Keratinocyte (primary cell): Measurements from ENCODE around the gene NPDC1. TPM values are rescaled to one million over a fixed set of nuclear protein-coding genes. Genes with fewer than 3 reads are reported as not detected.

Experiments used
- DNase-seq: peaks from one replicate; pipeline ENCODE4 v3.0.0-alpha.2; 2011; ENCODE audit warnings: low read depth, missing footprints, low spot score
- FAIRE-seq: peaks from 2 replicates; lab custom pipeline; 2011; peaks lifted over from hg19 to GRCh38; lab: Jason Lieb, UNC
- H2AFZ ChIP-seq: 2 replicates; pipeline ENCODE4 v1.6.0; 2012; ENCODE audit warnings: low read length, control low read depth, inconsistent platforms; ENCODE audit not compliant: control insufficient read depth
- H3K27ac ChIP-seq: 2 replicates; pipeline ENCODE4 v1.5.1; 2011; ENCODE audit warnings: low read length; ENCODE audit not compliant: control insufficient read depth, insufficient read depth
- H3K27me3 ChIP-seq: 3 replicates; pipeline ENCODE4 v1.6.0; 2011; ENCODE audit warnings: low read length; ENCODE audit not compliant: control insufficient read depth, insufficient read depth; ENCODE audit errors: extremely low read depth
- H3K36me3 ChIP-seq, 2 experiments: 2 replicates in 1 of 2; 3 replicates in 1 of 2; pipeline ENCODE4 v1.5.1; 2011; ENCODE audit warnings: low read length in 2 of 2, mild to moderate bottlenecking in 1 of 2; ENCODE audit not compliant: control insufficient read depth in 2 of 2, insufficient read depth in 2 of 2; ENCODE audit errors: extremely low read depth in 1 of 2
- H3K4me1 ChIP-seq: 3 replicates; pipeline ENCODE4 v1.5.1; 2011; ENCODE audit warnings: low read length; ENCODE audit not compliant: control insufficient read depth, insufficient read depth; ENCODE audit errors: extremely low read depth
- H3K4me2 ChIP-seq: 3 replicates; pipeline ENCODE4 v1.6.0; 2011; ENCODE audit warnings: low read depth, low read length; ENCODE audit not compliant: control insufficient read depth, insufficient read depth; ENCODE audit errors: extremely low read depth
- H3K4me3 ChIP-seq, 3 experiments: fragments of 200-600 bp in 1 of 3; sonication (generic) in 1 of 3; 2 replicates in 2 of 3; 3 replicates in 1 of 3; pipeline ENCODE4 v1.5.1; 2011 to 2016; ENCODE audit warnings: low read length in 3 of 3, mild to moderate bottlenecking in 3 of 3, control low read depth in 2 of 3, inconsistent platforms in 1 of 3, low read depth in 1 of 3, mixed read lengths in 1 of 3, mixed run types in 1 of 3, moderate library complexity in 1 of 3; ENCODE audit not compliant: control insufficient read depth in 2 of 3, insufficient read depth in 2 of 3; ENCODE audit errors: extremely low read depth in 1 of 3
- H3K79me2 ChIP-seq: 2 replicates; pipeline ENCODE4 v1.6.0; 2012; ENCODE audit warnings: low read length; ENCODE audit not compliant: control insufficient read depth, insufficient read depth
- H3K9ac ChIP-seq: 3 replicates; pipeline ENCODE4 v1.6.0; 2011; ENCODE audit warnings: low read length; ENCODE audit not compliant: control insufficient read depth, insufficient read depth; ENCODE audit errors: extremely low read depth
- H3K9me1 ChIP-seq: 3 replicates; pipeline ENCODE4 v1.6.0; 2011; ENCODE audit warnings: low read length; ENCODE audit not compliant: control insufficient read depth, insufficient read depth; ENCODE audit errors: extremely low read depth
- H3K9me3 ChIP-seq: 2 replicates; pipeline ENCODE4 v1.5.1; 2012; ENCODE audit warnings: low read depth, low read length; ENCODE audit not compliant: control insufficient read depth
- H4K20me1 ChIP-seq: 3 replicates; pipeline ENCODE4 v1.6.0; 2011; ENCODE audit warnings: low read length; ENCODE audit not compliant: control insufficient read depth, insufficient read depth; ENCODE audit errors: extremely low read depth
- CTCF ChIP-seq, 3 experiments: IDR thresholded peaks in 1 of 3; conservative IDR thresholded peaks in 1 of 3; optimal IDR thresholded peaks in 1 of 3; 2 replicates in 2 of 3; 3 replicates in 1 of 3; pipeline versions ENCODE3 to v1.5.1; 2011; ENCODE audit warnings: low read length in 3 of 3, mild to moderate bottlenecking in 3 of 3, moderate library complexity in 2 of 3, control low read depth in 1 of 3, inconsistent platforms in 1 of 3; ENCODE audit not compliant: insufficient read depth in 2 of 3; ENCODE audit errors: extremely low read depth in 1 of 3
- EZH2 ChIP-seq: IDR thresholded peaks from one replicate; pipeline ENCODE4 v1.6.1; 2012; ENCODE audit warnings: inconsistent platforms, mild to moderate bottlenecking, low read length, moderate library complexity
- dilution Hi-C: fragments of 300-500 bp; cut with MboI; formaldehyde crosslinking; loops from one replicate; pipeline ENCODE4 v1.7.0; 2020; ENCODE audit warnings: low sequenced_read_pairs; ENCODE audit not compliant: extremely low pct_ligation_motif_present
- polyA plus RNA-seq, 5 experiments: library from polyadenylated mRNA; depleted of rRNA in 3 of 5; stranded (reverse) in 3 of 5; stranded (forward) in 1 of 5; unstranded in 1 of 5; fragments of >200 nt; gene quantifications; 1 replicate in 1 of 5; 2 replicates in 3 of 5; 3 replicates in 1 of 5; pipeline versions ENCODE4 v1.2.1 to v1.2.3, GENCODE V29; 2011 to 2012; ENCODE audit warnings: missing spikeins in 2 of 5, low read depth in 1 of 5, low replicate concordance in 1 of 5

NPDC1 gene
- polyA plus RNA-seq, 1 donor (not counting 4 experiments of a cell fraction or from before 2014, with no cell fraction given): 9.8 TPM

GRCh38 chr9:137011907-137012675, 33.9 kb downstream of the NPDC1 start:
- no peaks in the 10 kb centered on the region for H3K27me3 ChIP-seq
- H4K20me1 ChIP-seq: no peaks in the 10 kb centered on the region
- FAIRE-seq (no peak), DNase-seq (no peak)
- no peak overlapping the region for H3K27ac ChIP-seq
- no peaks in the 10 kb centered on the region for H3K9me1 ChIP-seq
- no peaks in the 10 kb centered on the region for H3K79me2 ChIP-seq
- no peaks in the 10 kb centered on the region for H3K9me3 ChIP-seq
- H3K4me1 ChIP-seq: no peaks in the 10 kb centered on the region
- dilution Hi-C loops: no loop called here
- H2AFZ ChIP-seq: no peak overlapping the region
- H3K36me3 ChIP-seq: no peaks in the 10 kb centered on the region
- no peak overlapping the region for H3K4me3 ChIP-seq
- no peak for TF ChIP-seq CTCF (optimal IDR thresholded peaks at IDR 0.05 in 1 of 3, IDR thresholded peaks at IDR 0.05 in 1 of 3, conservative IDR thresholded peaks at IDR 0.05 in 1 of 3; ENCODE audit: extremely low read depth in 1 of 3, insufficient read depth in 2 of 3, low read length in 3 of 3)
- TF ChIP-seq EZH2: no peak
- H3K4me2 ChIP-seq: no peak overlapping the region
- no peak overlapping the region for H3K9ac ChIP-seq

GRCh38 chr9:137011156-137011555, 34.8 kb downstream of the NPDC1 start:
- Histone ChIP-seq H3K9me1 (no peaks in the 10 kb centered on the region), H3K4me2 (no peak overlapping the region), H3K79me2 (no peaks in the 10 kb centered on the region), H2AFZ (no peak overlapping the region), H3K27me3 (no peaks in the 10 kb centered on the region), H3K4me3 (no peak overlapping the region), H3K4me1 (no peaks in the 10 kb centered on the region), H4K20me1 (no peaks in the 10 kb centered on the region), H3K9ac (no peak overlapping the region), H3K27ac (no peak overlapping the region), H3K9me3 (no peaks in the 10 kb centered on the region), H3K36me3 (no peaks in the 10 kb centered on the region)
- dilution Hi-C loops: no loop called here
- no peak for DNase-seq
- TF ChIP-seq EZH2: no peak
- no peak for TF ChIP-seq CTCF (optimal IDR thresholded peaks at IDR 0.05 in 1 of 3, IDR thresholded peaks at IDR 0.05 in 1 of 3, conservative IDR thresholded peaks at IDR 0.05 in 1 of 3; ENCODE audit: extremely low read depth in 1 of 3, insufficient read depth in 2 of 3, low read length in 3 of 3)
- FAIRE-seq: no peak
